WERI-Rb-1 (cell line): Measurements from ENCODE around the gene ADIPOR2.

ENCODE experiments used
- DNase-seq: peaks from one replicate; pipeline ENCODE4 v3.0.0-alpha.2; 2020
- H3K27ac ChIP-seq: fragments of 250-450 bp; sonication (Bioruptor Pico); 2 replicates; pipeline ENCODE4 v1.5.1; 2020; ENCODE audit warnings: mild to moderate bottlenecking, moderate library complexity
- H3K27me3 ChIP-seq: fragments of 250-450 bp; sonication (Bioruptor Pico); 2 replicates; pipeline ENCODE4 v1.5.1; 2021; ENCODE audit warnings: mild to moderate bottlenecking, low read depth, moderate library complexity; ENCODE audit not compliant: insufficient read depth, severe bottlenecking
- H3K36me3 ChIP-seq: fragments of 250-450 bp; sonication (Bioruptor Pico); 2 replicates; pipeline ENCODE4 v1.5.1; 2020; ENCODE audit warnings: mild to moderate bottlenecking, moderate library complexity
- H3K4me3 ChIP-seq: 2 replicates; pipeline ENCODE4 v1.5.1; 2011; ENCODE audit warnings: low read depth, mild to moderate bottlenecking, control low read depth, low read length
- H3K9me3 ChIP-seq: fragments of 250-450 bp; sonication (Bioruptor Pico); 2 replicates; pipeline ENCODE4 v1.5.1; 2021; ENCODE audit warnings: mild to moderate bottlenecking, moderate library complexity; ENCODE audit not compliant: severe bottlenecking
- CTCF ChIP-seq: IDR thresholded peaks from 2 replicates; pipeline ENCODE4 v1.5.1; 2011; ENCODE audit warnings: low read depth, mild to moderate bottlenecking, control low read depth, inconsistent platforms, low read length

Gene ADIPOR2

GRCh38 chr12:1767407-1768090 is 76.7 kb downstream of the ADIPOR2 start:
- Histone ChIP-seq H3K4me3 (no peak overlapping the region), H3K27ac (no peak overlapping the region), H3K9me3 (no peaks in the 10 kb centered on the region), H3K36me3 (peaks cover under 1% of the 10 kb centered on the region), H3K27me3 (no peaks in the 10 kb centered on the region)
- TF ChIP-seq CTCF = no peak
- DNase-seq = no peak

GRCh38 chr12:1768615-1769014 is 77.7 kb downstream of the ADIPOR2 start:
- no peak for DNase-seq
- H3K36me3 ChIP-seq = peaks cover 5% of the 10 kb centered on the region
- no peaks in the 10 kb centered on the region for H3K27me3 ChIP-seq
- no peak overlapping the region for H3K4me3 ChIP-seq
- no peak for TF ChIP-seq CTCF
- no peaks in the 10 kb centered on the region for H3K9me3 ChIP-seq
- H3K27ac ChIP-seq = 0 out of 2 replicates have a peak overlapping the region, but pooled peaks have one; percentile 30

- Histone ChIP-seq H3K9me3 (no peaks in the 10 kb centered on the region), H3K27ac (no peak overlapping the region), H3K36me3 (peaks cover 5% of the 10 kb centered on the region), H3K4me3 (no peak overlapping the region), H3K27me3 (no peaks in the 10 kb centered on the region)
- TF ChIP-seq CTCF = no peak
- DNase-seq = no peak
These were observed 79.1 kb downstream of the ADIPOR2 start for GRCh38 chr12:1769809-1770494.

GRCh38 chr12:1773937-1774655 is 83.2 kb downstream of the ADIPOR2 start:
- H3K36me3 ChIP-seq = peaks cover 18% of the 10 kb centered on the region
- TF ChIP-seq CTCF = no peak
- no peak overlapping the region for H3K4me3 ChIP-seq
- no peaks in the 10 kb centered on the region for H3K9me3 ChIP-seq
- H3K27me3 ChIP-seq = no peaks in the 10 kb centered on the region
- no peak for DNase-seq
- no peak overlapping the region for H3K27ac ChIP-seq

- peak; percentile 36 for DNase-seq
- no peaks in the 10 kb centered on the region for H3K9me3 ChIP-seq
- H3K36me3 ChIP-seq = peaks cover 41% of the 10 kb centered on the region
- no peaks in the 10 kb centered on the region for H3K27me3 ChIP-seq
- peak overlapping the region; percentile 17; the same call in 1 of the 2 replicates for H3K27ac ChIP-seq
- TF ChIP-seq CTCF = no peak
- no peak overlapping the region for H3K4me3 ChIP-seq
These were observed 85.5 kb downstream of the ADIPOR2 start for GRCh38 chr12:1776170-1776921.
